ENCODE data around the gene KRT73.

DNA sequence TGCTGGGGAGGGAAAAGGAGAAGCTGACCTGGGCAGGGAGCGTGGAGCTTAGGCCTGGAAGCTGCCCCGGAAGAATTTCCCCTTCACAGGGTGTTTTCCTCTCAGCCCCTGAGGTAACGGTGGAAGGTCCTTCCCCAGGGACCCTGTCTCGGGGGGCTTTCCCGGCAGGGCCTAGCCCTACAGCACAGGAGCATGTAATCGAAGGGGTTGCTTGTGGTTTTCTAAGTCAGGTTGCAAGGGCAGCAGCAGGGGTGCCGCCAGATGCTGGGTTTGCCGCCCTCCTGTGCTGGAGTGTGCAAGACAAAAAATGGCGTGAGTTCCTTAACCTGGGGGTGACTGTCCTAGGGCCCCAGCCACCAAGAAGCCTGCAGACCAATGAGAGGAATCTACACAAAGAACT lies 43.1 kb downstream of the KRT73 start:
- TF ChIP-seq, protein P1, sequence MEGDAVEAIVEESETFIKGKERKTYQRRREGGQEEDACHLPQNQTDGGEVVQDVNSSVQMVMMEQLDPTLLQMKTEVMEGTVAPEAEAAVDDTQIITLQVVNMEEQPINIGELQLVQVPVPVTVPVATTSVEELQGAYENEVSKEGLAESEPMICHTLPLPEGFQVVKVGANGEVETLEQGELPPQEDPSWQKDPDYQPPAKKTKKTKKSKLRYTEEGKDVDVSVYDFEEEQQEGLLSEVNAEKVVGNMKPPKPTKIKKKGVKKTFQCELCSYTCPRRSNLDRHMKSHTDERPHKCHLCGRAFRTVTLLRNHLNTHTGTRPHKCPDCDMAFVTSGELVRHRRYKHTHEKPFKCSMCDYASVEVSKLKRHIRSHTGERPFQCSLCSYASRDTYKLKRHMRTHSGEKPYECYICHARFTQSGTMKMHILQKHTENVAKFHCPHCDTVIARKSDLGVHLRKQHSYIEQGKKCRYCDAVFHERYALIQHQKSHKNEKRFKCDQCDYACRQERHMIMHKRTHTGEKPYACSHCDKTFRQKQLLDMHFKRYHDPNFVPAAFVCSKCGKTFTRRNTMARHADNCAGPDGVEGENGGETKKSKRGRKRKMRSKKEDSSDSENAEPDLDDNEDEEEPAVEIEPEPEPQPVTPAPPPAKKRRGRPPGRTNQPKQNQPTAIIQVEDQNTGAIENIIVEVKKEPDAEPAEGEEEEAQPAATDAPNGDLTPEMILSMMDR (IDR thresholded peaks at IDR 0.05; ENCODE audit: poor library complexity), result no peak
- TF ChIP-seq EZH2 (IDR thresholded peaks at IDR 0.05; ENCODE audit: borderline replicate concordance) (no peak), EZH2phosphoT487 (IDR thresholded peaks at IDR 0.05; ENCODE audit: low read depth, severe bottlenecking, unreplicated experiment) (no peak)
